NCI-H510A treated with DMSO at 0.1 percent for 48 hours (cell line): Measurements from ENCODE around the gene NUP214.
"Not testable (repeated sequence)": the region's sequence is repeated elsewhere in the genome, so short reads cannot be mapped to it uniquely, and the experiment has no call there.

Source experiments
- DNase-seq: peaks from one replicate; lab custom pipeline; 2025; lab: John Stamatoyannopoulos, UW

NUP214 gene

GRCh38 chr9:131160416-131161112 is 35.2 kb downstream of the NUP214 start:
- no peak for DNase-seq

GRCh38 chr9:131161585-131161984 is 36.2 kb downstream of the NUP214 start:
- DNase-seq, result no peak

GRCh38 chr9:131162886-131163285 is 37.5 kb downstream of the NUP214 start:
- no peak for DNase-seq

- no peak for DNase-seq
These were observed 40.1 kb downstream of the NUP214 start for GRCh38 chr9:131165523-131165922.

GRCh38 chr9:131167146-131167692 is 41.8 kb downstream of the NUP214 start:
- no peak for DNase-seq

- no peak for DNase-seq
These were observed 42.5 kb downstream of the NUP214 start for GRCh38 chr9:131167936-131168335.

- DNase-seq, result no peak
These were observed 44.3 kb downstream of the NUP214 start for GRCh38 chr9:131169563-131170240.

- no peak for DNase-seq
These were observed 48.6 kb downstream of the NUP214 start for GRCh38 chr9:131173995-131174394.

- no peak for DNase-seq
These were observed 49.4 kb downstream of the NUP214 start for GRCh38 chr9:131174681-131175239.

GRCh38 chr9:131177898-131178297 is 52.5 kb downstream of the NUP214 start:
- DNase-seq, result no peak

- DNase-seq, result peak; percentile 88
These were observed 53.0 kb downstream of the NUP214 start for GRCh38 chr9:131178382-131178781.

GRCh38 chr9:131178926-131179325 is 53.5 kb downstream of the NUP214 start:
- DNase-seq, result no peak

GRCh38 chr9:131179561-131180219 is 54.3 kb downstream of the NUP214 start:
- DNase-seq, result no peak

GRCh38 chr9:131180454-131180853 is 55.1 kb downstream of the NUP214 start:
- DNase-seq, result no peak

- DNase-seq, result peak; percentile 16
These were observed 55.8 kb downstream of the NUP214 start for GRCh38 chr9:131181091-131181681.

- DNase-seq, result no peak
These were observed 60.5 kb downstream of the NUP214 start for GRCh38 chr9:131185924-131186323.

GRCh38 chr9:131186622-131187021 is 61.2 kb downstream of the NUP214 start:
- no peak for DNase-seq

GRCh38 chr9:131187957-131188356 is 62.6 kb downstream of the NUP214 start:
- no peak for DNase-seq

- no peak for DNase-seq
These were observed 63.6 kb downstream of the NUP214 start for GRCh38 chr9:131188976-131189375.

GRCh38 chr9:131190191-131190590 is 64.8 kb downstream of the NUP214 start:
- no peak for DNase-seq

- DNase-seq, result not testable (repeated sequence)
These were observed 65.6 kb downstream of the NUP214 start for GRCh38 chr9:131191032-131191431.

GRCh38 chr9:131191857-131192256 is 66.5 kb downstream of the NUP214 start:
- no peak for DNase-seq
